Sigmoid colon (tissue), 7 donors: ENCODE measurements around the gene UCHL1. TPM values are rescaled to one million over a fixed set of nuclear protein-coding genes. Genes with fewer than 3 reads are reported as not detected.

Experiments
- DNase-seq: peaks from one replicate; pipeline ENCODE4 v3.0.0-alpha.2; 2019
- H3K27ac ChIP-seq, 4 donors: fragments of 200-600 bp; sonication (generic); one replicate each; pipeline ENCODE4 v1.5.1; 2016 to 2019; ENCODE audit warnings: mild to moderate bottlenecking in 1 of 4
- H3K27me3 ChIP-seq, 3 donors: fragments of 200-600 bp; sonication (generic); one replicate each; pipeline ENCODE4 v1.5.1; 2019; ENCODE audit warnings: mild to moderate bottlenecking in 1 of 3
- H3K36me3 ChIP-seq, 4 donors: fragments of 200-600 bp; sonication (generic); one replicate each; pipeline ENCODE4 v1.5.1; 2016 to 2019
- H3K4me1 ChIP-seq, 4 donors: fragments of 200-600 bp; sonication (generic); one replicate each; pipeline ENCODE4 v1.5.1; 2017 to 2019
- H3K4me3 ChIP-seq, 4 donors: fragments of 200-600 bp; sonication (generic); one replicate each; pipeline ENCODE4 v1.5.1; 2017 to 2019; ENCODE audit warnings: mild to moderate bottlenecking in 2 of 4, moderate library complexity in 1 of 4
- H3K9me3 ChIP-seq, 4 donors: fragments of 200-600 bp in 3 of 4; sonication (generic) in 3 of 4; one replicate each; pipeline versions ENCODE4 v1.5.1 to v1.6.1; 2013 to 2019
- EP300 ChIP-seq, 4 donors: sonication (generic); formaldehyde crosslinking; IDR thresholded peaks; one replicate each; pipeline ENCODE4 v1.6.1; 2017; ENCODE audit warnings: antibody characterized with exemption in 4 of 4
- POLR2A ChIP-seq, 2 donors: fragments of 450-650 bp; IDR thresholded peaks; one replicate each; pipeline ENCODE4 v1.6.1; 2016; ENCODE audit warnings: antibody characterized with exemption in 2 of 2, mild to moderate bottlenecking in 2 of 2, moderate library complexity in 2 of 2
- POLR2AphosphoS5 ChIP-seq, 4 donors: sonication (generic); formaldehyde crosslinking; IDR thresholded peaks; one replicate each; pipeline ENCODE4 v1.6.1; 2017; ENCODE audit warnings: antibody characterized with exemption in 4 of 4
- WGBS, 2 donors: extraction: QIAGEN DNeasy Blood & Tissue Kit; methylation state at CpG; one replicate each; pipeline ENCODE4 v1.1.7; 2013; 5-methylcytosine and 5-hydroxymethylcytosine counted together
- intact Hi-C: fragments of 100-400 bp; cut with DNase I; formaldehyde crosslinking; loops from one replicate; pipeline ENCODE4 v1.15.1; 2023
- polyA plus RNA-seq, 3 donors: library from polyadenylated mRNA; stranded (reverse); fragments of 200-250 nt; gene quantifications; one replicate each; pipeline ENCODE4 v1.2.3, GENCODE V29; 2013
- total RNA-seq, 4 donors: library from RNA; depleted of rRNA; stranded (reverse); fragments of >200 nt; gene quantifications; one replicate each; pipeline ENCODE4 v1.1.0, GENCODE V29; 2016
- TF ChIP-seq, protein P1 (sequence below), 4 experiments: fragments of 450-650 bp in 3 of 4; fragments of 200-600 bp in 1 of 4; IDR thresholded peaks; one replicate each; pipeline ENCODE4 v1.5.1; 2016 to 2019; ENCODE audit warnings: antibody characterized with exemption in 4 of 4, mild to moderate bottlenecking in 3 of 4, moderate library complexity in 2 of 4
- donor health status: healthy with polysubstance abuse.
- donor health status: Bipolar disorder and iron deficiency.
- donor health status: healthy.

Gene UCHL1
- total and polyA plus RNA-seq, 7 donors: 11.4 to 247 (median 108) TPM; not detected in 1

GRCh38 chr4:41211951-41212615 lies 44.6 kb upstream of the UCHL1 start:
- H3K4me3 ChIP-seq: peak overlapping the region in 3 of 4 donors; percentile 65 to 98 (median 97)
- no peaks in the 10 kb centered on the region for H3K36me3 ChIP-seq
- no peaks in the 10 kb centered on the region for H3K27me3 ChIP-seq
- intact Hi-C loops: loop anchor here (2.0 to 10.0 kb wide), 3 partner anchors 70 to 1157 kb away; partner anchors contain the start of gene N4BP2
- peak overlapping the region in 2 of 4 donors; percentile 27 to 90 for H3K27ac ChIP-seq
- no peak for TF ChIP-seq POLR2A (IDR thresholded peaks at IDR 0.05)
- TF ChIP-seq, protein P1, sequence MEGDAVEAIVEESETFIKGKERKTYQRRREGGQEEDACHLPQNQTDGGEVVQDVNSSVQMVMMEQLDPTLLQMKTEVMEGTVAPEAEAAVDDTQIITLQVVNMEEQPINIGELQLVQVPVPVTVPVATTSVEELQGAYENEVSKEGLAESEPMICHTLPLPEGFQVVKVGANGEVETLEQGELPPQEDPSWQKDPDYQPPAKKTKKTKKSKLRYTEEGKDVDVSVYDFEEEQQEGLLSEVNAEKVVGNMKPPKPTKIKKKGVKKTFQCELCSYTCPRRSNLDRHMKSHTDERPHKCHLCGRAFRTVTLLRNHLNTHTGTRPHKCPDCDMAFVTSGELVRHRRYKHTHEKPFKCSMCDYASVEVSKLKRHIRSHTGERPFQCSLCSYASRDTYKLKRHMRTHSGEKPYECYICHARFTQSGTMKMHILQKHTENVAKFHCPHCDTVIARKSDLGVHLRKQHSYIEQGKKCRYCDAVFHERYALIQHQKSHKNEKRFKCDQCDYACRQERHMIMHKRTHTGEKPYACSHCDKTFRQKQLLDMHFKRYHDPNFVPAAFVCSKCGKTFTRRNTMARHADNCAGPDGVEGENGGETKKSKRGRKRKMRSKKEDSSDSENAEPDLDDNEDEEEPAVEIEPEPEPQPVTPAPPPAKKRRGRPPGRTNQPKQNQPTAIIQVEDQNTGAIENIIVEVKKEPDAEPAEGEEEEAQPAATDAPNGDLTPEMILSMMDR (IDR thresholded peaks at IDR 0.05): no peak
- no peaks in the 10 kb centered on the region for H3K9me3 ChIP-seq
- no peak for DNase-seq
- peaks cover 0 to 46% (median 38%) of the 10 kb centered on the region in 4 donors for H3K4me1 ChIP-seq
- WGBS, 2 donors: 94 to 97% methylated on average over 1 of the region's 1 CpG

DNA sequence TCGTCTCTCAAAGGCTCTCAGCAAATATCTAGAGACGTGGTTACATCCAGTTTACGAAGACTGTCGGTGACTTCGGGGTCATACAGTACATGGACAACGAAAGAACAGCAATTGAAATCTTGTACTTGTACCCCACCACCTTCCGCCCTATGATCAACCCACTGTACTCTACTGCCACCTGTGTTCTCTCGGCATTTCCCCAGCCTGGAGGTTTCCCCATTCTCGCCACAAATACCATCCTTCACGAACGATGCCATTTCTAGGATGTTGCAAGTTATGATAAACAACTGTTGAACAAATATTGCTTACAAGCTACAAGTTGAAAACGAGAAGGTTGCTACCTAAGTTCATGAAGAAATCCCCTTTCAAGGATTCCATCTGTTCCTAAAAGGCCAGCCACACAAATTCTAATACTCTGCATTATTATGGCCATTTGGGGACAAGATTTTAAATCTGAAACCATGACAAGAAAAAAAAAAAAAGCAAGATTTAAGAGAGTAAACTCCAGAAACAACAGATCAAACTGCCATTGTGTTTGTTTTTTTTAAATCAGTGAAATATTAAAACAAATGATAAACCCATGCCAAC lies 44.0 kb upstream of the UCHL1 start:
- peak; percentile 74 for DNase-seq
- peaks cover 0 to 41% (median 35%) of the 10 kb centered on the region in 4 donors for H3K4me1 ChIP-seq
- peak overlapping the region in 2 of 4 donors; percentile 27 to 90 for H3K27ac ChIP-seq
- TF ChIP-seq EP300 (IDR thresholded peaks at IDR 0.05): no peak
- TF ChIP-seq, protein P1 (IDR thresholded peaks at IDR 0.05): peak; percentile 47 to 70 (median 55)
- no peaks in the 10 kb centered on the region for H3K27me3 ChIP-seq
- 6 to 25% methylated on average over 12 of the region's 12 CpGs for WGBS, 2 donors
- H3K9me3 ChIP-seq: no peaks in the 10 kb centered on the region
- H3K4me3 ChIP-seq: peak overlapping the region; percentile 65 to 98 (median 86)
- H3K36me3 ChIP-seq: no peaks in the 10 kb centered on the region
- intact Hi-C loops: loop anchor here (2.0 to 10.0 kb wide), 3 partner anchors 70 to 1158 kb away; partner anchors contain the start of gene N4BP2

- intact Hi-C loops: loop anchor here (1.0 to 10.0 kb wide), 5 partner anchors 71 to 1159 kb away; partner anchors contain the start of gene N4BP2
- TF ChIP-seq, protein P1 (IDR thresholded peaks at IDR 0.05): no peak
- TF ChIP-seq POLR2AphosphoS5 (IDR thresholded peaks at IDR 0.05) (no peak), POLR2A (IDR thresholded peaks at IDR 0.05) (no peak), EP300 (IDR thresholded peaks at IDR 0.05) (no peak)
- Histone ChIP-seq H3K27me3 (no peaks in the 10 kb centered on the region), H3K9me3 (no peaks in the 10 kb centered on the region), H3K4me1 (peaks cover 0 to 31% (median 27%) of the 10 kb centered on the region in 4 donors), H3K27ac (peak overlapping the region; percentile 87 to 90 (median 89)), H3K4me3 (peak overlapping the region; percentile 65 to 98 (median 86)), H3K36me3 (no peaks in the 10 kb centered on the region)
- WGBS, 2 donors: 1% methylated on average over 35 of the region's 35 CpGs
- DNase-seq: peak; percentile 73
These were observed 43.0 kb upstream of the UCHL1 start for GRCh38 chr4:41213625-41214135.

DNA sequence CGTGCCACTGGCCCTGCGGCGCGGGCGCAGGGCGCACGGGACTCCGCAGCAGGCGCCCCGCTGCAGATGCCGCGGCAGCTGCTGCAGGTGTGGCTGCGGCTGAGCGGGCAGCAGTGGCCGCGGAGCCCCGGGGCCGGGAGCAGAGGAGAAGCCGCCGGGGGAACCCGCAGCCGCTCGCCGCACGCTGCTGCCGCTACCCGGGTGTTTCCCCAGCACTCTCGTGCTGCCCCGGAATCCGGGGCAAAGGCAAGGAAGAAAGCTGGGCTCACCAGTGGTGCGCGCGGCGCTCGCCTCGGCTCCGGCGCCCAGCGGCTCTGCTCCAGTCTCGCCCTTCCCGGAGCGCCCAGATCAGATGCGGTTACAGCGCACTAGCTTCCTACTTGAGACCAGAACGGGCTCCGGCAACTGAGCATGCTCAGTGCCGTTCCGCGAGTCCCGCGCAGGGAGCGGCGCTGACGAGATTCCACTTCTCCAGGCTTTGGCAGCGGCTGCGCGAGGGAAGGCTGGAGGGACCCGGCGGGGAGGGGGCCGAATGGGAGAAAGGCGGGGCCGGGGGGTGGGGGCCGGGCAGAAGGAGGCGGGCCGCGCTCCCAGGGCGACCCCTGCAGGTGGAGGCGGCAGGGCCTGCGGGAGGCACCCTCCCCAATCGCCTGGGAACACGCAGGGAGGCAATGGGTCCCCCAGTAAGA lies 42.4 kb upstream of the UCHL1 start, which contains the start of gene APBB2:
Gene APBB2, minus strand, starts transcription at position 407 of the 689 bp plus-strand sequence. CDS start 181,288 bp downstream, outside the sequence.
- peaks cover 0 to 28% (median 24%) of the 10 kb centered on the region in 4 donors for H3K4me1 ChIP-seq
- 0 to 1% methylated on average over 71 of the region's 71 CpGs for WGBS, 2 donors
- H3K36me3 ChIP-seq: no peaks in the 10 kb centered on the region
- peak within 1 kb of the TSS; percentile 65 to 98 (median 86) for H3K4me3 ChIP-seq
- no peaks in the 10 kb centered on the region for H3K27me3 ChIP-seq
- TF ChIP-seq, protein P1 (IDR thresholded peaks at IDR 0.05): peak; percentile 38 to 91 (median 40)
- TF ChIP-seq POLR2AphosphoS5 (IDR thresholded peaks at IDR 0.05) (peak; percentile 76 to 96 (median 87)), POLR2A (IDR thresholded peaks at IDR 0.05) (peak; percentile 66 to 77), EP300 (IDR thresholded peaks at IDR 0.05) (no peak)
- H3K27ac ChIP-seq: peak within 1 kb of the TSS; percentile 87 to 90 (median 89)
- DNase-seq: peak; percentile 98
- intact Hi-C loops: loop anchor here (1.0 to 10.0 kb wide), 4 partner anchors 72 to 1159 kb away; partner anchors contain the start of gene N4BP2
- H3K9me3 ChIP-seq: no peaks in the 10 kb centered on the region
